TTC549 (cell line): ENCODE data around the gene ALB.

Experiments used
- FAIRE-seq: peaks from 2 replicates; lab custom pipeline; 2012; peaks lifted over from hg19 to GRCh38; lab: Jason Lieb, UNC

ALB gene

DNA sequence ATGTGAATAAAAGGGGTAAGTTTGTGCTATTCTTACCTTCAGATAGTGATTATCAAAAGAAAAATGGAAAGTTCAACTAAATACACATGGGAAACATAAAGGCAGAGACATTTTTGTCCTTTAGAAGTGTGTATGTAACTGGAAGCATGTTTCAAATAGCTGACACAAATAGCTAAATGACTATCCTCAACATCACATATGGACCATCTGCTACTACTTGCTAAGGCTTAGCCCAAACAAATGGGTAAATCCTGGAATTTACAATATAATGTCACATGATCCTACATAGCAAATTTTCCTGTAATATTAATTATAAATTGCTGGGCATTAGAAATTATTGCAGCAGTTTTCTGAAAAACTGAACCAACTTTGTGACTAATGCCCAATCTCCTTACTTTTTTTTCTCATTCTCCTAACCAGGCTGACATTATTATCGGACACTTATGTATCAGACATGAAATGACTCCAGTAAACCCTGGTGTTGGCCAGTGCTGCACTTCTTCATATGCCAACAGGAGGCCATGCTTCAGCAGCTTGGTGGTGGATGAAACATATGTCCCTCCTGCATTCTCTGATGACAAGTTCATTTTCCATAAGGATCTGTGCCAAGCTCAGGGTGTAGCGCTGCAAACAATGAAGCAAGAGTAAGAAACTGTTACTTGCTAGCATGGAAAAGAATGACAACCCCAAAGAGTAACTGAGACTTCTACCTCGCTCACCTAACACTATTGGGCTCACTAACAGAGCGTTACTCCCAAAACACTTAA lies 48.1 kb downstream of the ALB start:
- FAIRE-seq = no peak

DNA sequence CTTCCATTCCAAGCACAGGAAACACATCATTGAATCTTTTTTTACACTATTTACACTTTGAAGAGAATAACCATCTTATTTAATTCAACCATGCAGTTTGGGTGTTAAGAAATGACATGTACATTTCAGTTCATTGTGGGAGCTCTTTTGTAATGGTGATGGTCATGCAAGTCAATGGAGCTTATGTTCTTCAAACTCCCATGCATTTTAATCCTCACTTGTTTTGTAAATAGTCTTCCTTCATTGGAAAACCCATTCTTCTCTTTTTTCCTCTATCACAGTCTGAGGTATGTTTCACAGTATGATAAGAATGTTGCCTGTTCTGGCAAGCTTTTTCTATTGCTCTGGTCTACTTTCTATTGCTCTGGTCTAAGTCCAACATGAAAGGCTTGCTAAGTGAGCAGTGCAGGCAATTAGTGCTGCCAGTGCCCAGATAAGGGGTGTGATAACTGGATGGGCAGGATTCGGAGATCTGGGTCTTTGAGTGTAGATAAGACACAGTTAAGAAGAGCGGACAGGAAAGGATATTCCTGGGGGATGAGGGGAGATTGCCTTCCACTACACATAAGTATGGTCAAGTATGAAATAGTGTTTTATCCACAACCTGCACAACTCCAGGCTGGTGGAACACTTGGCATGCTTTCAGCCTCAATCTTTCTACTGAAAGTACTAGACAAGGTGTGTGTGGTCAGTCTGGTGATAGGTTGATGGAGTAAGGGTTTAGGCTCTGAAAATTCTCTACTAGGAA lies 49.0 kb downstream of the ALB start:
- FAIRE-seq = no peak

DNA sequence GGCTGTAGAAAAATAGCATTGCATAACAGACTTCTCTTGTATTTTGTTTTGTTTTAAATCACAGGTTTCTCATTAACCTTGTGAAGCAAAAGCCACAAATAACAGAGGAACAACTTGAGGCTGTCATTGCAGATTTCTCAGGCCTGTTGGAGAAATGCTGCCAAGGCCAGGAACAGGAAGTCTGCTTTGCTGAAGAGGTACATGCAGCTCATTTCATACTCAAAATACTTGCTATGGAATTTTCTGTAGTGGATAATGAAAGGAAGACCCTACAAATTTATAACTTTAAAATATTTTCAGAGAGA lies 49.6 kb downstream of the ALB start:
- no peak for FAIRE-seq

DNA sequence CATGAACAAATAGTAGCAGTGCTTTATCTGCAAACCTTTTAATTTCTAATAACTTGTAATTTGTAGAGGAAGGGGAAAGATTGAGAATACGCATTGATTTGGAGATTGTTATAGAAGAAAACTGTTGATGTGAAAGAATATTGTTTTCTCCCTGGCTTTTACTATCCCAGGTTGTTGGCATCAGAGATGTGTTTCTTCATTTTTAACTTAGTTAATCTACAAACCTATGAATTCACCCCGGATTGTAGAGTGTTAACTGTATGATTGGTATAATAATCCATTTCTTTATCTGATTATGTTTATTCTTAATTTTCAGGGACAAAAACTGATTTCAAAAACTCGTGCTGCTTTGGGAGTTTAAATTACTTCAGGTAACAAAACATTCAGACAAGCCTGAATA lies 50.8 kb downstream of the ALB start:
- no peak for FAIRE-seq

DNA sequence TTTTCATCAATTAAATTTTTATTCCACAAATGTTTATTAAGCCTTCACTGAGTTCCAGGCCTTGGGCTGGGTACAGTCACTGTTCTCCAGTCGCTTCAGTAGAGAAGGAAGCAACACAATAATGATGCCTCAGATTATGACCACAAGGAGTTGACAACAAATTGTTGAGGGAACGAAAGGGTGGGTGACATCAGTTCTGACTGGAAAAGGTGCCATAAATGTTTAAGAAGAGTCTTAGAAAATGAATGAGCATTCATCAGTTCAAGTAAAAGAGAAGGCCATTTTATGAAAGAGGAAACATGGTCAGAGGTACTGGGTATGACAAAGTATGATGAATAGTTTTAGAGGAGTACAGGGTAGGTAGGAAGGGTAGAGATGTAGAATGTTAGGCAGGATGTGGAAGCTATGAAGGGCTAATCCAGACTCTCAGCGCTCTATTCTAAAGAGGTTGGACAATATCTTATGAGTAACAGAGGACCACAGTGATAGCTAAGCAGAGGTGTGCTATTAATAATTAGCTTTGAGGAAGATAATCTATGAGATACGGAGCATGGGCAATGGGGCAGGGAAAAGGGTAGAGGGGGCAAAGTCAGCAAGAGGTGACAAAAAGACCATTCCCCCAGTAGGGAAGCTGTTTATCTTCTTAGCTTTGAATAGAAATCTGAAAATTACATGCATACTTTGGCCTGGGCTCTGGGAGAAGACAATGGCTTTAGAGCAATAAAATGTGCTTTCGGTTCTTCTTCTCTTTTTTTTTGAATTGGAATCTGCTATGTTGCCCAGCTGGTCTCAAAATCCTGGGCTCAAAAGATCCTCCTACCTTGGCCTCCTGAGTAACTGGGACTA lies 52.3 kb downstream of the ALB start:
- no peak for FAIRE-seq

DNA sequence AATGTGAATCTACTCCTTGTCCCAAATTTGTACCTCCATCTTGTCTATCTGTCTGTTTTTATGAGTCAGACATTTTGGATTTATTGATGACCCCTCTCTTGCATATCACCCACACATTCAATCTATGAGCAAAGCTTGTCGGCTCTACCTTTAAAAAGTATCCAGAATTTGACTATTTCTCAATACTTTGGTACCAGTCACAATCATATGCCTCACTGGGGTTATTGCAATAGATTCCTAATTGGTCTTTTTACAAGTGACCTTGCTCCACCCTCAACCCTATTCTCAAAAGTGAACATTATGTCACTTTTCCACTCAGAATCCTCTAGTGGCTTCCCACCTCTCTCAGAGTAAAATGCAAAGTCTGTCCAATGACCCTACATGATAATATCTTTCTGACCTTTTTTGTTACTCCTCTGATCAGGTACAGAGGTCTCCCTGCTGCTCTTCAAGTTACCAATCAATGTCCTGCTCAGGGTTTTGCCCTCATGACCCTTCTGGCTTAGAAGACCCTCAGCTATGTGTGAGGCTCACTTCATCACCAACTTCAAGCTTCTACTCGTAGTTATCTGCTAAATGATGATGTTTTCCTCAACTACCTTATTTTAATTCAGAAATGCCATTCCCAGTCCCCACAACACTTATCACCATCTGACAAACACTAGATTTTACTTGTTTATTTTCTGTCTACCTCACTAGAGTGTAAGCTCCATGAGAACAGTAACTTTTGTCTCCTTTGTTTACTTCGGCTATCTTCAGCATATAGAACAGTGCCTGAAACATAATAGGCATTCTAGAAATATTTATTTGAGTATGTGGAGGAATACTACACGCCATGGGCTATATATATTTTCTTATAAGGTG lies 54.3 kb downstream of the ALB start:
- FAIRE-seq = no peak

DNA sequence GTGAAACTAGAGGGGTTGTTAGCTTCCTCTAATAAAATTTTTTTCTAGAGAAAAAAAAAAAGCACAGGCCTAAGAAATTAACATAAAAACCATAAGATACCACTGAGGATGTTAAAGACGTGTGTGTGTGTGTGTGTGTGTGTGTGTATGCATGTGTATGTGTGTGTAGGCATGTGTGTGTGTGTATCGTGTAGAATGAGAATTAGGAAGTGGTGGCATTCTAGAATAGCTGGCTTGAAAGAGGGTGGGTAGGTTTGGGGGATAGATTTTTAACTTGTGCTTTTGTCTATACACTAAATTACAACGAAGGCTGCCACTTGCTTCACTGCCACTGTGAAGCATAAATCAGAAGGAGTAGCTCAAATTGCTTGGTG lies 54.9 kb downstream of the ALB start:
- FAIRE-seq = no peak

DNA sequence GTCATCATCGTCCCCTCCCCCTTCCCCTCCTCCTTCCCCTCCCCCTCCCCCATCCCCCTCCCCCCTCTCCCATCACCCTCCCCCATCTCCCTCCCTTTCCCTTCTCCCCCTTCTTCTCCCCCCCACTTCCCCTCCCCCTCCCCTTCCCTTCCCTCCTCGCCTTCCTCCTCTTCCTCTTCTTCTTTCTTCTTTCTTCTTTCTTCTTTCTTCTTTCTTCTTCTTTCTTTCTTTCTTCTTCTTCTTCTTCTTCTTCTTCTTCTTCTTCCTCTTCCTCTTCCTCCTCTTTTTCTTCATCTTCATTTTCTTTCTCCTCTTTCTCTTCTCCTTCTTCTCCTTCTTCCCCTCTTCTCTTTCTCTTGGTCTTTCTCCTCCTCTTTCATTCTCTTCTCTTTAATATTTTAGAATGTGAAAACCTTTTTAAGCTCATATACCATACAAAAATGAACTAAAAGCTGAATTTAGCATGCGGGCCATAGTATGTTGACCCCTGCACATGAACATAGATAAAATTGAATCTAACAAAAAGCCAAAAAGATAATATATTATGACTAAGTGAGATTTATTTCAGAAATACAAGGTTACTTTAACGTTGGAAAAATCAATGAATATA lies 56.9 kb downstream of the ALB start:
- no peak for FAIRE-seq

DNA sequence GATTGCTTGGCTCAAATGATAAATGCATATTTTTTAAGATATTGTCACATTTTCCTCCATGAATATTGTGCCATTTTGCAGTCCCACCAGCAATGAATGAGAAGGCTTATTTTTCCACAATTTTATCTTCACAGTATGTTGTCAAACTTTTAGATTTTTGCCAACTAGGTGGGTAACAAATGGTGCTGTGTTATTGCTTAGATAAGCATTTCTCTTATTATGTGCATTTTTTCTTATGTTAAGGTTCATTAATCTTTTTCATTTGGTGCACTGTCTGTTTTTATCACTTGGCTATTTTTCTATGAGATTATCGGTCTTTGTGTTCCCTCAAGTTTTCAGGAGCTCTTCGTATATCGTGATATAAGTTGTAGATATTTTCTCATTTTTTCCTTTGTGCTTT lies 64.1 kb downstream of the ALB start:
- no peak for FAIRE-seq

DNA sequence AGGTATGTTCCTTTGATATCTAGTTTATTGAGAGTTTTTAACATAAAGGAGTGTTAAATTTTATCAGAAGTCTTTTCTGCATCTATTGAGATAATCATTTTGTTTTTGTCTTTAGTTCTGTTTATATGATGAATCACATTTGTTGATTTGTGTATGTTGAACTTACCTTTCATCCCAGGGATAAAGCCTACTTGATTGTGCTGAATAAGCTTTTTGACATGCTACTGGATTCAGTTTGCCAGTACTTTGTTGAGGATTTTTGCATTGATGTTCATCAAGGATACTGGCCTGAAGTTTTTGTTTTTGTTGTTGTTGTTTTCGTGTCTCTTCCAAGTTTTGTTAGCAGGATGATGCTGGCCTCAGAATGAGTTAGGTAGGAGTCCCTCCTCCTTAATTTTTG lies 66.6 kb downstream of the ALB start:
- FAIRE-seq = no peak
